ENCODE results near the gene HRH2. TPM values are rescaled to one million over a fixed set of nuclear protein-coding genes. Genes with fewer than 3 reads are reported as not detected.

Gene HRH2
- total and polyA plus RNA-seq, 2 experiments from 2014 or later = not detected

DNA sequence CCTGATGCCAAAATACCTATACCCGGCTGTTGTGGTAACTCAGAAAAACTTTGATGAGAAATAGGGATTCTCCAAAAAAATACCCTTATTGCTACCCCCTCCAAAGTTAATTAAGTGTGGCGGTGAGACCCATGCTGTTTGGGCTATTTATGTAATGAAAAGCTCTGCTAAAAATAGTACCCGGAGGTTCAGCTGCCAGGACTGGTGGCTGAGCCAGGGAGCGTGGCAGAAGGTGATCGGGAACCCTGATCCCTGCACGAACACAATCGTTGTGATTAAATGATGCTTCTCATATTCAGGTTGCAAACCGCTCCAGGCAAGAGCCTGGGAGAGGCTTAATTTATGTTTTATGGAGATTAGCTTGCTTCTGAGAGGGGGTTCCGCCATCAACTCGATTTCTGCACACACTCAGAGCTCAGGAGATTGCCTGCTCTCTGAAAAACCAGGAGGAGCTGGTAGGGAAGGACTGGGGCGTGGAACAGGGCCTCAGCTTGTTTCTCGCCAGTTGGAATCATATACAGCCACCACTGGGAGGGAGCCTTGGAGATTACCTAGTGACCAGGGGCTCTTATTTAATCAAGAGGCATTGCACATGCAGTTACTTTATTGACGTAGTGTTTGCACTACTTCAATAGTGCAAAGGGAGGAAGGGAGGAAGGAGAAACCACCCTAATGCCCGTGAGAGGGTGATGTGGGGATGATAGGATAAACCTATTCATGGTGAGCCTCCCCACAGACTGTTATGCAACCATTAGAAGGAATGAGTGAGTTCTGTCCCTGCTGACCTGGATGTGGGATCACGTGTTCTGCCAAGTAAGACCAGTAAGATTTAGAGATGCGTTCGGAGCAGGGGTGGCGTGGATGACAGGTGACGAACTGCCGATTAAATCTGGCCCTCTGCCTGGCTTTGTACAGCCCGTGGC is 23.4 kb downstream of the HRH2 start:
- Histone ChIP-seq H3K9ac (no peak overlapping the region), H3K79me2 (ENCODE audit: insufficient read depth) (no peaks in the 10 kb centered on the region), H4K20me1 (ENCODE audit: insufficient read depth) (no peaks in the 10 kb centered on the region), H3K27me3 (replicated peaks; ENCODE audit: insufficient read depth) (no peaks in the 10 kb centered on the region), H3F3A (ENCODE audit: insufficient read depth) (no peaks in the 10 kb centered on the region), H3K4me2 (ENCODE audit: unreplicated experiment) (no peak overlapping the region), H3K4me3 (no peak overlapping the region), H3K4me1 (ENCODE audit: insufficient read depth) (no peaks in the 10 kb centered on the region), H2AFZ (no peak overlapping the region), H3K9me3 (ENCODE audit: low read depth) (no peaks in the 10 kb centered on the region), H3K9me2 (ENCODE audit: insufficient read depth) (no peaks in the 10 kb centered on the region), H3K27ac (no peak overlapping the region), H3K36me3 (ENCODE audit: low read depth) (no peaks in the 10 kb centered on the region)
- TF ChIP-seq EZH2phosphoT487 (IDR thresholded peaks at IDR 0.05; ENCODE audit: insufficient read depth, low read depth) (no peak), EZH2 (IDR thresholded peaks at IDR 0.05; ENCODE audit: insufficient read depth, poor library complexity, severe bottlenecking) (no peak)
- in situ Hi-C loops (cut with MboI) = no loop called here
- DNase-seq = no peak
- 18% methylated on average over 21 of the region's 21 CpGs for WGBS, 2 experiments (ENCODE audit: low coverage in 1 of 2, low lambda C conversion rate in 2 of 2, missing lambda C conversion rate in 2 of 2)

DNA sequence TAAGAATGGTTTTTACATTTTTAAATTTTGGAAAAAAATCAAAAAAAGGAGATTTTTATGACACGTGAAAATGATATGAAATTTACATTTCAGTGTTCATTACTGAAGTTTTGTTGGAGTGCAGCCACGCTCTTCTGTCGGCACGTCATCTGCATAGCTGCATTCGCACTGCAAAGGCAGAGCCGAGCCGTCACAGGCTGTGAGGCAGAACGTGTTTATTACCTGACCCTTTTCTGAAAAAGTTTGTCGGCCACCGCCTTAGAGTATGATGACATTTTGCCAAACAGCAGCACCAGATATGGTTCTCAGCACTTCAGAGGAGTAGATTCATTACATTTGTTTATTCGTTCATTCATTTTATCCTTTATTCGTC is 24.1 kb downstream of the HRH2 start:
- 3 to 4% methylated on average over 12 of the region's 12 CpGs for WGBS, 2 experiments (ENCODE audit: low coverage in 1 of 2, low lambda C conversion rate in 2 of 2, missing lambda C conversion rate in 2 of 2)

DNA sequence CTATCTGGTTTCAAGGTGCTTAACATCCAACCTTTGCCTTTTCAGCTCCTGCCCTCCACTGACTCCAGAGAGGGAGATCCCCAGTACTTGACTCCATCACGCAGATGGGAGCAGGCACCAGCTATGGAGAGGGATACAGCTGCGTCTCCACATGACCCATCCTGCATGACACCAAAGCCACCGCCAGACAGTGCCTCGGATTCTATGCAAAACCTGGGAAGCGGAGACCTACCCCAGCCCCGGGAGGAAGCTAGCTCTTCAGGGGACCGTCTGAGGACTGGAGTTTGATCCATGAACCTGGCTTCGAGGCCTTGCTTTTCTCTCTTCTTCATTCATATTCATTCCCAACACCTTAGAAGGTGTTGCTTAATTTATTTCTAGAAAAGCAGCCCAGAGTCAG is 24.8 kb downstream of the HRH2 start:
- no peak overlapping the region for H3K9ac ChIP-seq
- H3K27ac ChIP-seq = no peak overlapping the region
- no peaks in the 10 kb centered on the region for H4K20me1 ChIP-seq (ENCODE audit: insufficient read depth)
- no peaks in the 10 kb centered on the region for H3F3A ChIP-seq (ENCODE audit: insufficient read depth)
- no peak for TF ChIP-seq EZH2phosphoT487 (IDR thresholded peaks at IDR 0.05; ENCODE audit: insufficient read depth, low read depth)
- no peak for TF ChIP-seq EZH2 (IDR thresholded peaks at IDR 0.05; ENCODE audit: insufficient read depth, poor library complexity, severe bottlenecking)
- no peak overlapping the region for H3K4me3 ChIP-seq
- H3K27me3 ChIP-seq (replicated peaks; ENCODE audit: insufficient read depth) = no peaks in the 10 kb centered on the region
- H3K4me1 ChIP-seq (ENCODE audit: insufficient read depth) = no peaks in the 10 kb centered on the region
- WGBS, 2 experiments (ENCODE audit: low coverage in 1 of 2, low lambda C conversion rate in 2 of 2, missing lambda C conversion rate in 2 of 2) = 35 to 41% methylated on average over 8 of the region's 8 CpGs
- no peaks in the 10 kb centered on the region for H3K9me2 ChIP-seq (ENCODE audit: insufficient read depth)
- no peak overlapping the region for H2AFZ ChIP-seq
- no peak overlapping the region for H3K4me2 ChIP-seq (ENCODE audit: unreplicated experiment)
- in situ Hi-C loops (cut with MboI) = no loop called here
- no peaks in the 10 kb centered on the region for H3K36me3 ChIP-seq (ENCODE audit: low read depth)
- no peak for DNase-seq
- no peaks in the 10 kb centered on the region for H3K79me2 ChIP-seq (ENCODE audit: insufficient read depth)
- no peaks in the 10 kb centered on the region for H3K9me3 ChIP-seq (ENCODE audit: low read depth)

More for the DNA sequence above, 24.1 kb downstream of the HRH2 start:
- Histone ChIP-seq H2AFZ (no peak overlapping the region), H3K4me3 (no peak overlapping the region), H3K4me2 (ENCODE audit: unreplicated experiment) (no peak overlapping the region), H3K36me3 (ENCODE audit: low read depth) (no peaks in the 10 kb centered on the region), H3K79me2 (ENCODE audit: insufficient read depth) (no peaks in the 10 kb centered on the region), H3K4me1 (ENCODE audit: insufficient read depth) (no peaks in the 10 kb centered on the region), H3K9me3 (ENCODE audit: low read depth) (no peaks in the 10 kb centered on the region), H3K27ac (no peak overlapping the region), H4K20me1 (ENCODE audit: insufficient read depth) (no peaks in the 10 kb centered on the region), H3F3A (ENCODE audit: insufficient read depth) (no peaks in the 10 kb centered on the region), H3K27me3 (replicated peaks; ENCODE audit: insufficient read depth) (no peaks in the 10 kb centered on the region), H3K9me2 (ENCODE audit: insufficient read depth) (no peaks in the 10 kb centered on the region), H3K9ac (no peak overlapping the region)
- in situ Hi-C loops (cut with MboI) = no loop called here
- no peak for DNase-seq
- TF ChIP-seq EZH2phosphoT487 (IDR thresholded peaks at IDR 0.05; ENCODE audit: insufficient read depth, low read depth) = no peak

DNA sequence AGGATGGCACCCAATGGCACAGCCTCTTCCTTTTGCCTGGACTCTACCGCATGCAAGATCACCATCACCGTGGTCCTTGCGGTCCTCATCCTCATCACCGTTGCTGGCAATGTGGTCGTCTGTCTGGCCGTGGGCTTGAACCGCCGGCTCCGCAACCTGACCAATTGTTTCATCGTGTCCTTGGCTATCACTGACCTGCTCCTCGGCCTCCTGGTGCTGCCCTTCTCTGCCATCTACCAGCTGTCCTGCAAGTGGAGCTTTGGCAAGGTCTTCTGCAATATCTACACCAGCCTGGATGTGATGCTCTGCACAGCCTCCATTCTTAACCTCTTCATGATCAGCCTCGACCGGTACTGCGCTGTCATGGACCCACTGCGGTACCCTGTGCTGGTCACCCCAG is 25.4 kb downstream of the HRH2 start:
- in situ Hi-C loops (cut with MboI) = no loop called here
- no peaks in the 10 kb centered on the region for H3K9me2 ChIP-seq (ENCODE audit: insufficient read depth)
- no peaks in the 10 kb centered on the region for H3K4me1 ChIP-seq (ENCODE audit: insufficient read depth)
- no peak for DNase-seq
- no peak overlapping the region for H2AFZ ChIP-seq
- no peaks in the 10 kb centered on the region for H3K9me3 ChIP-seq (ENCODE audit: low read depth)
- no peaks in the 10 kb centered on the region for H3K27me3 ChIP-seq (replicated peaks; ENCODE audit: insufficient read depth)
- TF ChIP-seq EZH2phosphoT487 (IDR thresholded peaks at IDR 0.05; ENCODE audit: insufficient read depth, low read depth) = no peak
- TF ChIP-seq EZH2 (IDR thresholded peaks at IDR 0.05; ENCODE audit: insufficient read depth, poor library complexity, severe bottlenecking) = no peak
- no peak overlapping the region for H3K4me2 ChIP-seq (ENCODE audit: unreplicated experiment)
- H3K27ac ChIP-seq = no peak overlapping the region
- 69 to 71% methylated on average over 15 of the region's 15 CpGs for WGBS, 2 experiments (ENCODE audit: low coverage in 1 of 2, low lambda C conversion rate in 2 of 2, missing lambda C conversion rate in 2 of 2)
- no peaks in the 10 kb centered on the region for H4K20me1 ChIP-seq (ENCODE audit: insufficient read depth)
- no peak overlapping the region for H3K9ac ChIP-seq
- H3K4me3 ChIP-seq = no peak overlapping the region
- no peaks in the 10 kb centered on the region for H3K79me2 ChIP-seq (ENCODE audit: insufficient read depth)
- no peaks in the 10 kb centered on the region for H3K36me3 ChIP-seq (ENCODE audit: low read depth)
- H3F3A ChIP-seq (ENCODE audit: insufficient read depth) = no peaks in the 10 kb centered on the region
